Kidney epithelial cell (primary cell): Measurements from ENCODE around the gene SYNPO. TPM values are rescaled to one million over a fixed set of nuclear protein-coding genes. Genes with fewer than 3 reads are reported as not detected.

Source experiments
- DNase-seq: peaks from one replicate; pipeline ENCODE4 v3.0.0-alpha.2; 2010; ENCODE audit warnings: low read depth
- H3K27me3 ChIP-seq: 2 replicates; pipeline ENCODE4 v1.6.0; 2011; ENCODE audit warnings: low read length; ENCODE audit not compliant: control insufficient read depth, insufficient read depth
- H3K36me3 ChIP-seq: 2 replicates; pipeline ENCODE4 v1.5.1; 2011; ENCODE audit warnings: low read length; ENCODE audit not compliant: control insufficient read depth, insufficient read depth
- H3K4me3 ChIP-seq: 2 replicates; pipeline ENCODE4 v1.5.1; 2011; ENCODE audit warnings: low read depth, mild to moderate bottlenecking, control low read depth, low read length
- total RNA-seq: library from RNA; depleted of rRNA; stranded (reverse); fragments of >200 nt; gene quantifications from 2 replicates; pipeline ENCODE4 v1.2.3, GENCODE V29; 2015
- TF ChIP-seq, protein P1 (sequence below): IDR thresholded peaks from 2 replicates; pipeline ENCODE4 v1.5.1; 2011; ENCODE audit warnings: mild to moderate bottlenecking, moderate library complexity, low read length, control low read depth, inconsistent platforms; ENCODE audit not compliant: insufficient read depth, poor library complexity, severe bottlenecking

Gene SYNPO
- total RNA-seq, 1 donor from 2014 or later = 4.0 TPM

DNA sequence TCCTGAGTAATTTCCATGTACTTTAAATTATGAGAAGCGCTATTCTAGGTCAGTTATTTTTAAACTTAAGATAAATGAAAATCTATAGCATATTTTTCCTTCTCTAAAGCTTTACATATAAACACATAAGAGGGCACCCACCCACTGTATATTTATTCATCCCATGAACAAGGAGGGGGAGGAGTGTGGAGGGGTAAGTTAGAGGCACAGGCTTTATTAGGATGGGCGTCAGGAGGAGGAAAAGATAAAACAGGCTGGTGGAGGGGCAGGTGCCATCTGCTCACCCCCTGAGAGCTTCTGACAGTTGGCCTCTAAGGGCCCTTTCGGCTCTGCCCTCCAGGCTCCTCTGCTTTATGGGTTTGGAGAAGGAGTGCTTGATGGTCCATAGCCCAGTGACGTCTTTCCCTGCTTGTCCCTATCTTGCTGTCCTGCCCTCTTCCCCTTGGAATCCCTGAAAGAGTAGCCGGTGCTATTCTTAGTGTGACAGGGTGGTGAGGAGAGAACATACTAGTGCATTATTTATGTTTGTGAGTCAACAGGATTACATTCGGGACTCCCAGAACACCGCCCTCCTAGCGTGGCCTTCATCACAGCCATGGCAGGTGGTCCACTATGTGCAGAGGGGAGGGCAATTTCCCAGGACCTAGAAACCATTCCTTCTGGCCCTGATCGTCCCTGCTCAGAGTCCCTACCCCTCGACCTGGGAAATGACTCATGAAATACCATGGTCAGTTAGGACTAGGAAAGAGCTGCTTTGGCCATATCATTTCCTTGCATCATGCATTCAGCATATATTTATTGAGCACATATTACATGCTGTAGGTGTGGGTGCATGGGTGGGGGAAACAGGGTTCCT lies 7.9 kb upstream of the SYNPO start:
- Histone ChIP-seq H3K4me3 (no peak overlapping the region), H3K36me3 (no peaks in the 10 kb centered on the region), H3K27me3 (no peaks in the 10 kb centered on the region)
- no peak for DNase-seq
- TF ChIP-seq, protein P1, sequence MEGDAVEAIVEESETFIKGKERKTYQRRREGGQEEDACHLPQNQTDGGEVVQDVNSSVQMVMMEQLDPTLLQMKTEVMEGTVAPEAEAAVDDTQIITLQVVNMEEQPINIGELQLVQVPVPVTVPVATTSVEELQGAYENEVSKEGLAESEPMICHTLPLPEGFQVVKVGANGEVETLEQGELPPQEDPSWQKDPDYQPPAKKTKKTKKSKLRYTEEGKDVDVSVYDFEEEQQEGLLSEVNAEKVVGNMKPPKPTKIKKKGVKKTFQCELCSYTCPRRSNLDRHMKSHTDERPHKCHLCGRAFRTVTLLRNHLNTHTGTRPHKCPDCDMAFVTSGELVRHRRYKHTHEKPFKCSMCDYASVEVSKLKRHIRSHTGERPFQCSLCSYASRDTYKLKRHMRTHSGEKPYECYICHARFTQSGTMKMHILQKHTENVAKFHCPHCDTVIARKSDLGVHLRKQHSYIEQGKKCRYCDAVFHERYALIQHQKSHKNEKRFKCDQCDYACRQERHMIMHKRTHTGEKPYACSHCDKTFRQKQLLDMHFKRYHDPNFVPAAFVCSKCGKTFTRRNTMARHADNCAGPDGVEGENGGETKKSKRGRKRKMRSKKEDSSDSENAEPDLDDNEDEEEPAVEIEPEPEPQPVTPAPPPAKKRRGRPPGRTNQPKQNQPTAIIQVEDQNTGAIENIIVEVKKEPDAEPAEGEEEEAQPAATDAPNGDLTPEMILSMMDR = no peak

DNA sequence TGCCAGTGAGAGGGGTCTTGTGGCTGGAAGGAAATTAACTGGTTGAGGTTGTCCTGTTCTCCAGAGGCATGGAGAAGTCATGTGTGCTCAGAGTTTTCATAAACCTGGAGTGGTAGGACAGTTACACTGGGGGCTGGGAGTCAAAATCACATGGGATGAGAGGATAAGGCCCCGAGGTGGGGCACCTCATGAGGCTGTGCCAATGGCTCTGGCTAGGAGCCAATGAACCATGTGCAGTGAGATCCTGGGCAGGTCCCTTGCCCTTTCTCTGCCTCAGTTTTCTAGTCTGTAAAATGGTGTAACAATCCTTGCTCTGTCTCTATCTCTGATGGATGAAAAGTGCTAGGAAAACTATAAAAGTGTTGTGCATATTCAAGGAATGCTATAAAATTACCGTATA lies 7.0 kb upstream of the SYNPO start:
- DNase-seq = no peak
- Histone ChIP-seq H3K36me3 (no peaks in the 10 kb centered on the region), H3K27me3 (no peaks in the 10 kb centered on the region), H3K4me3 (no peak overlapping the region)
- TF ChIP-seq, protein P1 = no peak

DNA sequence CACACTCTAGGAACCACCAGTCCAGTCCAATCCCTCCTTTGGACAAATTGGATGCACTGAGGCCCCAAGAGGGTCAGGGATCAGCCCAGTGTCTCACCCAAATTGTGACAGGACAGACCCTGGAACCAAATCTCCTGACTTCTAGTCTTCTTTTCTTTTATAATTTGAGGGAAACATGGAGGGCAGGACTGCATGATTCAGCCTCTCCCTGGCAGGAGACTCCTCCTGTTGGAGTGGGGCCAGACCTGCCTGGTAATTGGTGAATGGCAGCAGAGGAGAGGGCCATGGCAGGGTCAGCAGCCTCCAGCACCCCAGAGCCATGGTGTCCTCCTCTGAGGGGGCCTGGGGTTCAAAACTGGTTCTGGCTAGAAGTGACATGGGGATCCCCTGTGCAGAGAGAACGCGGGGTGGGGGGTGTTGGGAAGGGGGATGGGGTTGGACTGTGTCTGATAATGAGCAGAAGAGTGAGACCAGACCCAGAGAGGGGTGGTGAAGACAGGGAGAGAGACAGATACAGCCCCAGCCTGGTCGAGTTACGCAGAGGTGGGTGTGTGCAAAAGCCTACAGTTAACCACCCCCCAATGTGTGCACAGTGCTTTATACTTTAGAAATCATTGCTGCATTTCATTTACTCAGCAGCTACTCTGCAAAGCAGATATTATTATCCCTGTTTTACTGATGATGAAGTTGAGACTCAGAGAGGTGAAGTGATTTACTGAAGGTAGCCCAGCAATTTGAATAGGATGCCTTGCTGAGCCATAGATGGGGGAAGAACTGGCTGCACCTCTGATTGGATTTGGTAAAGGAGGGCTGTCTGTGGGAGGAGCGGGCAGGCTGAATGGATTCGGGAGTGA lies 3.8 kb upstream of the SYNPO start:
- TF ChIP-seq, protein P1 = no peak
- no peaks in the 10 kb centered on the region for H3K27me3 ChIP-seq
- no peaks in the 10 kb centered on the region for H3K36me3 ChIP-seq
- no peak for DNase-seq
- no peak overlapping the region for H3K4me3 ChIP-seq

DNA sequence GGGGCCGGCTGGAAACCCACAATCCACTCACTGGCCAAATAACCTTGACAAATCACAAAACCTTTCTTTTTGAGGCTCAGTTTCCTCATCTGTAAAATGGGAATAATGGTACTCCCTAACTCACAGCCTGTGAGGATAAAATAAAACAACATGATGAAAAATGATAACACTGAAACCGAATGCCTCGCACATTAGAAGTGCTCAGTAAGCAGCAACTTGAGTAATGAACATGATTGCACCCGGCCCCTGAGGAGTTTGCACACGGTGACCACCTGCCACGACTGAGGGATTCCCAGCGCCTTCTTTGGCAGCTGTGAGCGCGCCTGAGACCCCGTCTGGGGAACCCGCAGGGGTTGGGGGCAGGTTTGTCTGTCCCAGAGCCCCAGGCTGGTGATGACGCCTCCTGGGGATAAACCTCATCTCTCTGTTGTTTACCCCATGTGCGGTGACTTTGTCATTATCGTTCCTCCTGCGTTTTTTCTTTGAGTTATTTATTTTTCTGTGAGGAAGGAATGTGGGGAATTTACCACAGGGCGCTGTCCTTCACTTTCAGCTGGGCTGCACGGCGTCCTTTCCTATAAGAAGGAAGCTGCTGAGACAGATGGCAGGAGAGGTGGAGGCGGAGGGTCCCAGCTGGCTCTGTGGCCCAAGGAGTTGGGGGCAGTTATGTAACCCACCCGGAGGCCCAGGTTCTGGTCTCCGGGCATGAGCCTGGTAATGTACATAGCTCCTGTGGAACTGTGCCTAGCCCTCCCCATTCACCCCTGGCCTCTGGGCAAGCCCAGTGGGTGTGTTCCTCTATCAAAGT lies 3.0 kb upstream of the SYNPO start:
- TF ChIP-seq, protein P1 = no peak
- Histone ChIP-seq H3K4me3 (no peak overlapping the region), H3K36me3 (no peaks in the 10 kb centered on the region), H3K27me3 (no peaks in the 10 kb centered on the region)
- peak; percentile 71 for DNase-seq

DNA sequence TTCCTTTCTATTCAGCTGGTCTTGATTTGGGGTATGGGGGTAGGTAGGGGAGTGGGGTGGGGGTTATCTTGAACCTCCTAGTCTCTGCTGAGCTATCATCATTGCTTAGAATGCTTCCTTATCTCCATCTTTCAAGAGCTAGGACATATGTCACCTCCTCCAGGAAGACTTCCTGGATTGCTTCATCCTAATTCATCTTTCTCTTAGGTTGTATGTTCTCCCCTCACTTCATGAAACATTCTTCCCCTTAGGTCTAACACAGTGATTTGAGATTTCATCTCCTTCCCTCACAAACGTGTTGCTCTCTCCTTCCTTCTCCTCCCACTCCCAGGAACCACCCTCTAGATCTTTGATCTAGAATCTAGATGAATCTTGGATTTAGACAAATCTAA lies 2.4 kb upstream of the SYNPO start:
- TF ChIP-seq, protein P1 = no peak
- no peaks in the 10 kb centered on the region for H3K36me3 ChIP-seq
- DNase-seq = no peak
- no peaks in the 10 kb centered on the region for H3K27me3 ChIP-seq
- no peak overlapping the region for H3K4me3 ChIP-seq
